UCSD-AML1 (cell line): ENCODE data around the gene GIPC3.
A peak's percentile ranks its signal among the peaks of the same experiment; 100 is the strongest.

Source experiments
- DNase-seq: peaks from one replicate; lab custom pipeline; 2025; ENCODE audit not compliant: unreplicated experiment; lab: John Stamatoyannopoulos, UW

Gene GIPC3, protein sequence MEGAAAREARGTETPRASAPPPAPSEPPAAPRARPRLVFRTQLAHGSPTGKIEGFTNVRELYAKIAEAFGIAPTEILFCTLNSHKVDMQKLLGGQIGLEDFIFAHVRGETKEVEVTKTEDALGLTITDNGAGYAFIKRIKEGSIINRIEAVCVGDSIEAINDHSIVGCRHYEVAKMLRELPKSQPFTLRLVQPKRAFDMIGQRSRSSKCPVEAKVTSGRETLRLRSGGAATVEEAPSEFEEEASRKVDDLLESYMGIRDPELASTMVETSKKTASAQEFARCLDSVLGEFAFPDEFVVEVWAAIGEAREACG

DNA sequence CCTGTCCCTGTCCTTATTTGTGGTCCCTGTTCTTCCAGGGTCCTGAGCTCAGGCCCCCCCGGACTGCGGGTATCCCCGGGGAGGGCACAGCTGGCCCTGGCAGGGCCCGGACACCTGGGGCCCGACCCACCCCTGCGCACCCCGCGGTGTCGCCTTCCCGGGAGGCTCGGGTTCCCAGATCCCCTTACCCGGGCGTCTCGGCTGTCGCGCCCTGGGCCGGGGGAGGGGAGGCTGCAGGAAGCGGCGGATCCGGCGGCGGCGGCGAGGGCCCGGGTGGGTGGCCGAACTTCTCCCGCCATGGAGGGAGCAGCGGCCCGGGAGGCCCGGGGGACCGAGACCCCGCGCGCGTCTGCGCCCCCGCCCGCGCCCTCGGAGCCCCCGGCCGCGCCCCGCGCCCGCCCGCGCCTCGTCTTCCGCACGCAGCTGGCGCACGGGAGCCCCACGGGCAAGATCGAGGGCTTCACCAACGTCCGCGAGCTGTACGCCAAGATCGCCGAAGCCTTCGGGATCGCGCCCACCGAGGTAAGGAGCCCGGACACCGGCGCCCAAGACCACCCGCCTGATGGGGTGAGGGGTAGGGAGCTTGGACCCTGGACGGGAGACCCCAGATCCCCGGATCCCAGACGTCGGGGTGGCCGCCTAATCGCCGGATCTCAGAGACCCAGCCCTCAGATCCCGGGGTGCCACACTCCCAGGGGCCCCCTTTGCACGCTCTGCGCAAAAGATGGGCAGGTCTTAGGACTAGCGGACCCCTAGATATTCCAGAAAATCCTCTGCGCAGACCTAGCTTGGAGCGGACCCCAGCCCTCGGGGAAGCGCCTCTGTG, at the start of gene GIPC3:
GIPC3 (plus strand) TSS at position 178 of the 826 bp plus-strand sequence; CDS start at position 298, 120 bp downstream.
- DNase-seq: peak; percentile 49

DNA sequence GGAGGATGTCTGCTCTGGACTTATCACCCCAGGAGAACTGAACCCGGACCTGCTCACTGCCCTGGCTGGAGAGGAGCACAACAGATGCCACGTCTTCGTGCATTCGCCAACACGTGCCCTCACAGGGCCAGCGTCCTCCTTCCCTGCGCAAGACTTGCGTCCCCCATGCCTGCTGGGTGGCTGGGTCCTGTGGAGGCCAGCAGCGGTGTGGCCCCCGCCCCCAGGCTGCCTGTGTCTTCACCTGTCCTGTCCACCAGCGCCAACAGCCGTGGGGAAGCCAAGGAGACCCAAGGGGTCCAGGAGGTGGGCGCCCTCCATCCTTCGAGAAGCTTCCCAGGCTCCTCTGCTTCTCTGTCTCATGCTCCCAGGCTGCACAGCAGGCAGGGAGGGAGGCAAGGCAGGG, 49.7 kb upstream of the GIPC3 start:
- no peak for DNase-seq

DNA sequence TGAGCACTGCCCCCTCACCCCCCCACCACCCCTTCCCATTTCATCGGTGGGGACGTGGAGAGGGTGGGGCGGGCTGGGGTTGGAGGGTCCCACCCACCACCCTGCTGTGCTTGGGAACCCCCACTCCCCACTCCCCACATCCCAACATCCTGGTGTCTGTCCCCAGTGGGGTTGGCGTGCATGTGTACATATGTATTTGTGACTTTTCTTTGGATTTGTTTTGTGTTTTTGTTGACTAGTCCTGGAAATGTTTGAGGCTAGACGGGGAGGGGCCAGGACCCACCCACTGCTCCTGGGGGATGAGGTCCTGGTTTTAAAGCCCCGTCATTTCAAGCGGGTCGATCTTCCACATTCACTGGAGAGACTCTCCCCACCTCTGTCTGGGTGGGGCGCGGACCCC, 49.3 kb upstream of the GIPC3 start:
- DNase-seq: no peak

DNA sequence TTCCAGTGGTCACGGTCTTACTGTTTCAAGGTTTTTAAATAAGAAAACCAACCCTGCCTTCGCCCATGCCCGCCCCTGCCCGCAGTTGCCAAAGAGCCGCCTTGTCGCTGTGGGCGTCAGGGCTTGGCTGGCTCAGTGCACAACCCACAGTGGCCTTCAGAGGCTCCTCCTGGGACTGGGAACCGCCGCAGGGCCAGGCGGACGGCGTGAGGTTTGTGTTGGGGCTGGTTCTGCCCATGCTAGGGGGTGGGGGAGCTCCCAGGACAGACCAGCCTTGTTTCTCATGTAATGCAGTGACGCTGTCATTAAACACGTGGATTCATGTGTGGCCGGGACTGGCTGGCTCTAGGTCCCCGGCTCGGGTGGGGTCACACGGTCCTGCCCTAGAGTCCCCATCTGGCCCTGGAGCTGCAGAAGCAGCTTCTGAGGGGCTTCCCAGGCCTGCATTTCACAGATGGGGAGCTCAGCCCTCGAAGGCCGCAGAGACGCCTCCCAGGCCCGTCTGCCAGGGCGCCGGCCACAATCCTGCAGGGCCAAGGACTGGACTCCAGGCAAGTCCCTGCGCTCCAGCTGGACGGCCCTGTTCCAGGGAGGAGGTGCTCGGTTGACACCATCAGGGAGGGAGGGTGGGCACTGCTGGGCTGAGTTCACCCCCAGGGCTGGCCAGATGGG, 48.7 kb upstream of the GIPC3 start:
- DNase-seq: no peak

DNA sequence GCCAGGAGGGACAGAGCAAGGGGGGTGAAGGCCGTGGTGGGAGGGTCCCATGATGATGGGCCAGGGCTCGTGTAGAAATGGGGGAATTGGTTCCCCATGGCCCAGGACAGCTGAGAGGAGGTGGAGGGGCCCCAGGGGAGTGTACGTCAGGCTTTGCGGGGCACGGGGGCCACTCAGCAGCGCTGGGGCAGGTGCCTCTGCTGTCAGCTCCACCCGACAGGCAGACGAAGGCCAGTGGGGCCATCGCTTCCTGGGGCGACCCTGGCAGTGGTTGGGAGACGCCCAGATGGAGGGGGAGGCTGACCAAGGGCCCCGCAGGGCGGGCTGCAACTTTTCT, 48.2 kb upstream of the GIPC3 start:
- no peak for DNase-seq

DNA sequence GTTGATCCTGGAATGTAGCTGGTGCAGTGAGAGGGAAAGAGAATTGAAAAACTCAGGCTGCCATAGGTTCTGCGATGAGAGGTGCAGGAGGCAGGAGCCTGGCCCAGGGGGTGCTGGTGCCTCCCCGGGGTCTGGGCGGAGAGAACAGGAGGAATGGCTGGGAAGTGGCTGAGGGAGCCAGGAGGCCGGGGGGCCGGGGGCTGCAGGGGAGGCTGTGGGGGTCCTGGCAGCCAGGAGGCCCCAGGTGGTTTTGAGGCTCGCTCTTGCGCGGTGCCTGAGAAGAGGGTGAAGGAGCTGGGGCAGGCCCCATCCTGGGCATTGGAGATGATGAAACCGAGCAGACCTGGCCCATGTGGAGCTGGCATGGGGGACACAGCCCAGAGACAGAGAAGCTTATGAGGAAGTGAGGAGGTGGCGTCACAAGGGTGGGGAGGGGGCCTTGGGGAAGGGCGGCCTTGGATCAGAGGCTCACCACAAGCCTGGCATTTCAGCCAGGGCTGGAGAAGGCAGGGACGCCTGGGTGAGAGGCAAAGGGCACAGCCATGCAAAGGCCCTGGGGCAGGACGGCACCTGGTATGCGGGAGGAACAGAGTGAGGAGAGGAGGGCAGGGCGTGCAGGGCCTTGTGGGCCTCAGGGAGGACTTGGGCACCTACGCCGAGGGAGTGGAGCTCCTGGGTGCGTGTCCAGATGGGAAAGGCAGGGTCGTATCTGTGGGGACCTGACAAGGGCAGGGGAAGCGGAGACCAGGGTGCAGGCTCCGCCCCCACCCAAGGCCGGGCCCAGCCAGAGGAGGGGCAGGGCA, 47.6 kb upstream of the GIPC3 start:
- no peak for DNase-seq

DNA sequence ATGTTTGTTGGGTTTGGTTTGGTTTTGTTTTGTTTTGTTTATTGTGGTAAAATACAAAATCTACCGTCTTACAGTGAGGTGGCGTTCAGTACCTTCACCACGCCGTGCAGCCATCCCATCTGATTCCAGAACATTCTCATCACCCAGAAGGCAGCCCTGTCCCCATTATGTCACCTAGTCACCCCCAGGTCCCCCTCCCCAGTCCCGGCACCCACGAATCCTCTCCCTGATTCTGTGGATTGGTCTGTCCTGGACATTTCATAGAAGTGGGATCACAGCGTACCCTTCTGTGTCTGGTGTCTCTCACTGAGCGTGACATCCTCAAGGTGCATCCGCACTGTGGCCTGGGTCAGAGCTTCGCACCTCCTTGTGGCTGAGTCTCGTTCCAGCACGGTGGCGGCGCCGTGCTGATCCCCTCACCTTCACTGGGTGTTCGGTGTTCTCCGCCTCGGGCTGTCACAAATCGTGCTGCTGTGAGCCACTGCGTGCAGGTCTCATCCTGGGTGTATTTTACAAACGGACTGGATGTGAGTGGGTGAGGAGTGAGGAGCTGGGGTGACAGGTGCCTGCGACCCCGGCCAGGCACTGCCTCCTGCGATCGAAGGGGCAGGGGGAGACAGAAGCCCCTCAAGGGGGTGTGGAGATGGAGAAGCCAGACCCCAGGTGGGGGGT, 46.9 kb upstream of the GIPC3 start:
- DNase-seq: no peak

DNA sequence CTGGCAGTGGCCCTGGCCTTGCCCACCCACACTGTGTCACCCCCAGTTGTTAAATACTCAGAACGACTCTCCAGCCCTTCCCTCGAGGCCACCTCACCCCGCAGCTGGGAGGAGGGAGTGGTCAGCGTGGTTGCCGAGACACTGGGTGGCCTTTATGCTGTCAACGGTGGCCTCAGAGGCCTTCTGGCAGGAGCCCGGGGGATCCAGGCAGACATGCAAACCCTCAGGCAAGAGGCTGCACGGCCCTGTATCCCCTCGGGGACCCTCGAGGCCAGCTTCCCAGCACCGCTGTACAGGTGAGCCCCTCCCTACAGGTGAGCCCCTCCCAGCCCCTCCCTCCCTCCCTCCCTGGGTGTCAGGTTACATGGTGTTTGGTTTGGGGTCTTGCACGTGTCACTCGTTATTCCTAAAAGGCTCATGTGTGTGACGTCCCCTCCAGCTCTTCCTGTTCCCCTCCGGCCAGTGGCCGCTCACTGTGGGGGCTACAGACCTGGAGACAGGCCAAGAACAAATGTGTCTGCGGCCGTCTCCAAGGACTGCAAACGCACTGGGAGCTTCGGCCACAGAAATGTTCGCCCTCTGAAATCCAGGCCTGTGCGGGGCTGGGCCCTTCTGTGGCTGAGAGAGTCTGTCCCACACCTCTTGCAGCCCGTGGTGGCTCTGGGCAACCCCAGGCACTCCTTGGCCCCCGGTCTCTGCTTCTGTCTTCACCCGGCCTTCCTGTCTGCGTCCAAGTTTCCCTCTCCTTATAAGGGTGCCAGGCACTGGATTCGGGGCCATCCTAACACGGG, 46.1 kb upstream of the GIPC3 start, which contains the start of gene TEKTIP1:
TEKTIP1 (plus strand) TSS at position 210 of the 791 bp plus-strand sequence; CDS start at position 214, 4 bp downstream.
- DNase-seq: no peak

DNA sequence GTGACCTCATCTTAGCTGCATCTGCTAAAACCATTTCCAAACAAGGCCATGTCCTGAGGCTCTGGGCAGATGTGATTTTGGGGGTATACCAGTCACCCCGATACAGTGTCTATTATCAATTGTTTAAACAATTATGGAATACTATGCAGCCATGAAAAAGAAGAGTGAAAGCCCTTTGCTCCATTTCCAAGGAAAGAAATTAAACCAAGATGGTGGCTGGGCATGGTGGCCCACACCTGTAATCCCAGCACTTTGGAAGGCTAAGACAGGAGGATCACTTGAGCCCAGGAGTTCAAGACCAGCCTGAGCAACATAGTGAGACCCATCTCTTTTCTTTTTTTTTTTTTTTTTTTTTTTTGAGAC, 45.5 kb upstream of the GIPC3 start:
- no peak for DNase-seq

DNA sequence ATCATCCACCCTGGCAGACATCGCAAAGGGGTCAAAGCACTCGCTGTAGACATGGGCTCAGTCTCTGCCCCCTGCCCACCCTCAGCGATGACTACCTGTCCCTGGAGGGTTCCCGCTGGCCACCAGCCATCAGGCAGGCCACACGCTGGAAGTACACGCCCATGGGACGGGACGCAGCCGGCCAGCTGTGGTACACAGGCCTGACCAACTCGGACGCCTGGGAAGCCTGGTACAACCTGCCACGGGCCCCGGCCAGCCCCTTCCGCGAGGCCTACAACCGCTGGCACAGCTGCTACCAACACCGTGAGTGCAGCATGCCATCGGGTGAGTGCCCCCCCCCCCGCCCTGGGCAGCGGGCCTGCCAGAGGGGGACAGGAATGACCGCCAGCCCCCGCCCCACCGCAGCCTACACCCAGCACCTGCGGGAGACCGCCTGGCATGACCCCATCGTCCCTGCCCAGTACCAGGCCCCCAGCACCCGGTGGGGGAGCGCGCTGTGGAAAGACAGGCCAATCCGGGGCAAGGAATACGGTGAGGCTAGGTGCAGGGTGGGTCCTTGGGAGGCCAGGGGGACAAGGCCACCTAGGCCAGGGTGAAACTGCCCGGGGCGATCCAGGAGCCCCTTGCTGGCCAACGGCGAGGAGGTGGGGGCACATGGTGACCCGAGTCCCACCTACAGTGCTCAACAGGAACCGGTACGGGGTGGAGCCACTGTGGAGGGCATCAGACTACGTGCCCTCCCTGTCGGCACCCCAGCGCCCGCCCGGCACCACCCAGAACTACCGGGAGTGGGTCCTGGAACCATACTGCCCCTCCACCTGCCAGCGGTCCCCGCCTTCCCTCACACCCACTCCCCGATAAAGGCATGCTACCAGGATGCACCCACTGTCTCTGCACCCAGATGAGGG, 41.9 kb upstream of the GIPC3 start:
- DNase-seq: no peak

DNA sequence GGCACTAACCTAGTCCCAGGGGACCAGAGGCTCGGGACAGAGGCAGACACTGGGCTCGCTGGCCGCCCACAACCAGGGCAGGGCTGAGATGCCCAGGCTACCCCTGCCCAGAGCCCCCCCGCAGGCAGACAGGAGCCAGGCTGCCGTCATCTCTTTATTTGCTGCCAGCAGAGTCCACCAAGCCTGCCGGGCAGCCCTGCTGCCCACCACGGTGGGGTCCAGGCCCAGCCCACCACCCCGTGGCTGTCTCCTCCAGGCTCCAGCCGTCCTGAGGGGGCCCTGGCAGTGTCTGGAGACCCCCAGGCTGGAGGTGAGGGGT, 41.3 kb upstream of the GIPC3 start:
- DNase-seq: no peak

DNA sequence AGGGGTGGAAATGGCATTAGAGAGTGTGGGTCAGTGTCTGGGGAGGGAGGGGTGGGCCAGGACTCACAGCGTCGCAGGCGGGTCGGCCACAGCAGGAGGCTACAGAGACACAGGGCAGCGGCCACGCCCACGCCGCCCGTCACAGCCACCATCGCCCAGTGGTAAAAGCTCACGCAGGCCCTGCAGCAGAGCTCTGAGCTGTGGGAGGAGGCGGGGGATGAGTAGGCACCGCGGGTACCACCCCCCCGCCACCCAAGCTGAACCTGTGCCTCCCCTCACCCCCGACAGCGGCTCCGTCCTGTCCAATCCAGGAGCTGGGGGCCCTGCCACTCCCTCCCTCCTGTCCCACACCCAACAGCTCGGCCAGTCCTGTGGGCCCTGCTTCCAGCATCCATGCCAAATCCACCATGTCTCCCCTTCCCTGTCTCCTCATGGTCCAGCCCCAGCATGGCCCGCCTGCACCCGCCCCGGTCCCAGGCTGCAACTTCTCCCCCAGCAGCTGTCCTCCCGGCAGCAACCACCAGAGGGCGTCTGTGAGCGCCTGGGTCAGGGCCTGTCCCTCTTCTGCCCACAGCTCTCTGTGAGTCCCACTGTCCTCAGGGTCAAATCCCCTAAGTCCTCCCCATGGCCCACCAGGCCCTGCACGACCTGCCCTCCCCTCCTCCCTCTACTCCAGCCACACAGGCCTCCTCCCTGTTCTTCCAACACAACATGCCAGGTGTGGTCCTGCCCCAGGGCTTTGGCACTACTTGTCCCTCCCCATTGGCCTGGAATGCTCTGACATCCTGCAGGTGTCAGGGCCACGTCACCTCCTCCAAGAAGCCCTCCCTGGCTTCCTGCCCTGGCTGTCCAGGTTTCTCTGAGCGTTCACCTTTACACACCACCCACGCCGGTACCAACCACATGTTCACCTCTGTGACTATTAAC, 40.3 kb upstream of the GIPC3 start:
- DNase-seq: peak; percentile 78

DNA sequence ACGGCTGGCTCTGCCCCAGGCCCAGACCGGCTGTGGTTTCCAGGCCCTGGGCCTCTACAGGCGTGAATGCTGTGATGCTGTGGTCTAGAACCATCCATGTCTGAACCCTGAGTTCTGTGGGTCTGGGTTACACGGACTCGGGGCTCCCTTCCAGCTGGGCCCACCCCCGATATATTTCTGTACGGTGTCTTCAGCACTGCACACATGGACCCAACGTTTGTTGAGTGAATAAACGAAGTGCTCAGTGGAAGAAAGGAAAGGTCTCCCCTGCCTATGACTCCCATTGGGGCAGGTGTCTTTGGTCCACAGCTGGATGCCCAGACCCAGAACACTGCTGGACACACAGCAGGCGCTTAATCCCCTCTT, 39.6 kb upstream of the GIPC3 start:
- DNase-seq: no peak

DNA sequence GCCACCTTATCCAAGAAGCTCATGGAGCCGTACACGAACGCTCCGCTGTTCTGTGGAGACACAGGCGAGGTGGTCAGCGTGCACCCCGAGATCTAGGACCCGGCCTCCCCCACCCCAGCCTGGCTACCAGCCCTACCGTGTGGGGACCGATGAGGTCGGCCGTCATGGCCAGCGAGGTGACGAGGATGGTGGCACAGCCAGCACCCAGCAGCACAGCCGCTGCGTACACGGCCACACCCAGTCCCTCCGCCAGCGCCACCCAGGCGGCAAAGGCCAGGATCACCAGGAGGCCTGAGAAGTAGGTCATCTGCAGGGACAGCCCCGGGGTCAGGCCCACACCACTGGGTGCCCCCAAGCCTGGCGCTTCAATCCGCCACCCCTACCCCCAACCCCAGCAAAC, 39.2 kb upstream of the GIPC3 start:
- DNase-seq: no peak

DNA sequence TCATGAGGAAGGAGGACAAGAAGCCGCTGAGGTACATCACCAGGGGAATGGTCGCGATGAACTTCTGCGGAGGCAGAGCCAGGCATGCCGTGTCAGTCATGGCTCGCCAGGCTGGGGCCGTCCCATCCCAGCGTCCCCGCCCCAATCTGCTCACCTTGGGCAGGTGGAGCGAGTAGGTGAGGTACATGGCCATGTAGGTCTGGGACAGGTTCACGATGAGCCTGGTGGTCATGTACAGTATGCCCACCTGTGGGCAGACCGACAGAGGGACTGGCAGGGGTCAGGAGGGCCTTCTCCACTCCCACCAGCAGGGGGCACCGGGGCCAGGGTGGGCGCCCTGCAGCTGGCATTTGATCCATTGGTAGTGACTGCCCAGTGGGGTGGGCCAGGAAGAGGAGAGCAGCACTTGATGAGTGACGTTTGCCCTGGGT, 38.0 kb upstream of the GIPC3 start:
- peak; percentile 27 for DNase-seq

DNA sequence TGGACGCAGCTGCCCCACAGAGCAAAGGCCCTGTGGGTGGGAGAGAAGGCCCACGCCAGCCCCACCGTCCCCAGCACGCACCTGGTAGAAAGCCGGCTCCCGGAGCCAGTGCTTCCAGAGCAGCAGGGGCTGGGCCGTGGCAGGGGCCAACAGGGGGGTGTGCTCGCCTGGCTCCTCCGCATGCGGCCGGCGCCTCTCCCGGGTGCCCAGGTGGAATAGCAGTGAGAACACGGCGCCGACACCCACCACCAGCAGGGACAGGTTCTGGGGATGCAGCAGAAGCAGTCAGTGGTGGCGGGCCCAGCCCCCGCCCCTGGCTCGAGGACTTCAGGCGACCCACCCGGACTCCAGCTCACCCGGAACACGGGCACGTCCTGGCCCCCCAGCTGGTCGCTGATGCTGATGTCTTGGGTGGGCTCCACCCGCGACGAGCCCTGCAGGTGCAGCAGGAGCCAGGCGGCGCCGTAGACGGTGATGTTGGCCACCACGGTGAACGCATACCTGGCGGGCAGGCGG, 37.5 kb upstream of the GIPC3 start:
- DNase-seq: no peak

DNA sequence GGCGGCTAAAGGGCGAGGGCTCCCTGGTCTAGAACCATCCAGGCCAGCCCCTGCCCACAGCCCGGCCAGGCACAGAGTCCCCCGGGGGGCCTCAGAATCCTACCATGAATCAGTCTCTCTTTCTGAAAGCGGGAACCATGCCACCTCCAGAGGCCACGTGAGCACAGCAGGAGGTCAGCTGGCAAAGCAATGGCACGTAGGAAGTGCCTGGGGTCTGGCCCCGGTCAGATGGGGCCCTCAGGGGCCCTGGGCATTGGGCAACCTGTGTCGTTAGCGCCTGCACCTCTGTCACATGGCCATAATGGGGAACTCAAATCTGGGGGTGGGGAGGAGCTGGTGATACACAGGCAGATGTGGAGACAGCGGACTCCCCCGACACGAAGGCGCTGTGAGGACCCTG, 36.7 kb upstream of the GIPC3 start:
- DNase-seq: no peak

DNA sequence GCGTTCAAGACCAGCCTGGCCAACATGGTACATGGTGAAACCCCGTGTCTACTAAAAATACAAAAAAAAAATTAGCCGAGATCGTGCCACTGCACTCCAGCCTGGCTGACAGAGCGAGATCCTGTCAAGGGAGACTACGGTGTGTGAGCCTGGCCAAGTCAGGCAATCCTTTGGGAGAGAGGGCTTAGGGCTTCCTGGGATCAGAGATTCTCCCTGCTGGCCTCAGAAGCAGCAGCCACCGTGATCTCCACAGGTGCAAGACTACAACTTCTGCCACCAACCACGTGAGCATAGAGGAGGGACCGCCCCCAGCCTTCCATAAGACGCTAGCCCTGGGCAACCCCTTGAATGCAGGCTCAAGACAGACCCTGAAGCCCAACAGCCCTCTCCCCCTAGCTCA, 35.5 kb upstream of the GIPC3 start:
- no peak for DNase-seq
